GM12892 (cell line): ENCODE measurements around the gene CDK8.

Source experiments
- POLR2A ChIP-seq: IDR thresholded peaks from 2 replicates; pipeline ENCODE4 v1.6.1; 2011; ENCODE audit warnings: low read depth, low read length, control low read depth
- POLR2AphosphoS5 ChIP-seq: IDR thresholded peaks from 2 replicates; pipeline ENCODE4 v1.6.1; 2011; ENCODE audit warnings: low read depth, low read length, control low read depth
- TAF1 ChIP-seq: IDR thresholded peaks from 2 replicates; pipeline ENCODE4 v1.6.1; 2011; ENCODE audit warnings: low read depth, mild to moderate bottlenecking, control low read depth, low read length, borderline replicate concordance

DNA sequence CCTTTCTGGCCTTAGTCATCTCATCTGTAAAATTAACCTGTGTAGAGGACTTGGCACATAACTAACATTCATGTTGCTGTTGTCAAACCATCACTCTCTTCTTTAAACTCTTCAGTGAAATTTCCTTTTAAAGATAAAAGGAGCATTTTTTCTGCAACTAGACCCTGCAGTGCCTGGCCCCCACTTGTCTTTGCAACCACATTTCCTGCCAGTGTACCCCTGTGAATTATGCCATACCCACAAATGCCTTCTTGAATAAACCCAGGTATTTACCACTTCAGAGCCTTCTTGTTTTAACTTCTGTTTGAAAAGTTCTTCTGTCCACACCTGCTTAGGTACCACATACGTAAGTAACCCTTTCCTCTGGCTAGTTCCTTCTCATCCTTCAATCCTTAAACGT, 118.8 kb downstream of the CDK8 start:
- no peak for TF ChIP-seq POLR2A
- TF ChIP-seq TAF1 = no peak
- TF ChIP-seq POLR2AphosphoS5 = no peak
